Occipital lobe (tissue), 3 donors: Measurements from ENCODE around the gene CCR9. TPM values are rescaled to one million over a fixed set of nuclear protein-coding genes. Genes with fewer than 3 reads are reported as not detected.

ENCODE experiments used
- DNase-seq: peaks from one replicate; lab custom pipeline; 2025; lab: John Stamatoyannopoulos, UW
- small RNA-seq: library from RNA; depleted of rRNA; stranded (forward); fragments of <200 nt; gene quantifications from one replicate; pipeline ENCODE3, GENCODE V24; 2014
- total RNA-seq: library from RNA; depleted of rRNA; stranded (reverse); fragments of >200 nt; gene quantifications from one replicate; pipeline ENCODE4 v1.2.3, GENCODE V29; 2014

Gene CCR9
- total RNA-seq, 1 donor from 2014 or later, result 0.16 TPM

- no peak for DNase-seq
Observed at GRCh38 chr3:45952456-45952855, 66.1 kb downstream of the CCR9 start.

Small RNA genes lying within 50 kb of the gene (small RNA-seq; reads per million reads assigned to genes)
- gene RF00019, result not detected

Other genes starting within 250 kb of the CCR9 start
- gene SACM1L, start 197.1 kb upstream of the CCR9 start, total RNA-seq, result 50.7 TPM
- gene SLC6A20, start 90.0 kb upstream of the CCR9 start, total RNA-seq, result 2.7 TPM
- 26.5 TPM for gene LZTFL1, start 44.4 kb upstream of the CCR9 start, total RNA-seq
- not detected for gene CXCR6, start 56.9 kb downstream of the CCR9 start, total RNA-seq
- 2.5 TPM for gene FYCO1, start 109.3 kb downstream of the CCR9 start, total RNA-seq
- gene XCR1, start 140.9 kb downstream of the CCR9 start, total RNA-seq, result not detected